Brain microvascular endothelial cell (primary cell): Measurements from ENCODE around the gene THBS2.

ENCODE experiments used
- DNase-seq: peaks from one replicate; pipeline ENCODE4 v3.0.0-alpha.2; 2020
- H3K27ac ChIP-seq: fragments of 250-450 bp; sonication (Bioruptor Pico); 2 replicates; pipeline ENCODE4 v1.5.1; 2020; ENCODE audit warnings: mild to moderate bottlenecking, moderate library complexity
- H3K27me3 ChIP-seq: fragments of 250-450 bp; sonication (Bioruptor Pico); replicated peaks from 2 replicates; pipeline ENCODE4 v1.5.1; 2020; ENCODE audit warnings: mild to moderate bottlenecking
- H3K36me3 ChIP-seq: fragments of 250-450 bp; sonication (Bioruptor Pico); replicated peaks from 2 replicates; pipeline ENCODE4 v1.5.1; 2020; ENCODE audit warnings: mild to moderate bottlenecking
- H3K4me3 ChIP-seq: 2 replicates; pipeline ENCODE4 v1.5.1; 2011; ENCODE audit warnings: low read depth, mild to moderate bottlenecking, control low read depth, low read length, moderate library complexity
- in situ Hi-C: cut with HindIII; loops from 2 replicates; pipeline ENCODE4 v1.10.0; 2017; ENCODE audit warnings: low sequenced_read_pairs, low pct_ligation_motif_present
- TF ChIP-seq, protein P1 (sequence below): IDR thresholded peaks from 2 replicates; pipeline ENCODE4 v1.5.1; 2011; ENCODE audit warnings: low read depth, mild to moderate bottlenecking, moderate library complexity, low read length, control low read depth, inconsistent platforms; ENCODE audit errors: missing control alignments

THBS2 gene

DNA sequence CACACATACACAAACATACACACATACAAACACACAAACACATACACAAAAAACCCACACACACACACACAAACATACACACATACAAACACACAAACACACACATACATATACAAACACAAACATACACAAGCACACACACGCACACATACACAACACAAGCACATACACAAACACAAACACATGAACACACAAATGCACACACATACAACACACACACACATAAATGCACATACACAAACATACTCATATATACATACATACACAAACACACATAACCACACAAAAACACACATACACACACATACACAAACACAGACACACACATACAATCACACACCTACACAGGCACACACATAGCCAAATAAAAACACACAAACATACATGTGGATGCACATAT lies 30.3 kb upstream of the THBS2 start:
- no peaks in the 10 kb centered on the region for H3K27me3 ChIP-seq
- no peak overlapping the region for H3K4me3 ChIP-seq
- in situ Hi-C loops: no loop called here
- TF ChIP-seq, protein P1, sequence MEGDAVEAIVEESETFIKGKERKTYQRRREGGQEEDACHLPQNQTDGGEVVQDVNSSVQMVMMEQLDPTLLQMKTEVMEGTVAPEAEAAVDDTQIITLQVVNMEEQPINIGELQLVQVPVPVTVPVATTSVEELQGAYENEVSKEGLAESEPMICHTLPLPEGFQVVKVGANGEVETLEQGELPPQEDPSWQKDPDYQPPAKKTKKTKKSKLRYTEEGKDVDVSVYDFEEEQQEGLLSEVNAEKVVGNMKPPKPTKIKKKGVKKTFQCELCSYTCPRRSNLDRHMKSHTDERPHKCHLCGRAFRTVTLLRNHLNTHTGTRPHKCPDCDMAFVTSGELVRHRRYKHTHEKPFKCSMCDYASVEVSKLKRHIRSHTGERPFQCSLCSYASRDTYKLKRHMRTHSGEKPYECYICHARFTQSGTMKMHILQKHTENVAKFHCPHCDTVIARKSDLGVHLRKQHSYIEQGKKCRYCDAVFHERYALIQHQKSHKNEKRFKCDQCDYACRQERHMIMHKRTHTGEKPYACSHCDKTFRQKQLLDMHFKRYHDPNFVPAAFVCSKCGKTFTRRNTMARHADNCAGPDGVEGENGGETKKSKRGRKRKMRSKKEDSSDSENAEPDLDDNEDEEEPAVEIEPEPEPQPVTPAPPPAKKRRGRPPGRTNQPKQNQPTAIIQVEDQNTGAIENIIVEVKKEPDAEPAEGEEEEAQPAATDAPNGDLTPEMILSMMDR: no peak
- no peaks in the 10 kb centered on the region for H3K36me3 ChIP-seq
- no peak overlapping the region for H3K27ac ChIP-seq
- DNase-seq: no peak

DNA sequence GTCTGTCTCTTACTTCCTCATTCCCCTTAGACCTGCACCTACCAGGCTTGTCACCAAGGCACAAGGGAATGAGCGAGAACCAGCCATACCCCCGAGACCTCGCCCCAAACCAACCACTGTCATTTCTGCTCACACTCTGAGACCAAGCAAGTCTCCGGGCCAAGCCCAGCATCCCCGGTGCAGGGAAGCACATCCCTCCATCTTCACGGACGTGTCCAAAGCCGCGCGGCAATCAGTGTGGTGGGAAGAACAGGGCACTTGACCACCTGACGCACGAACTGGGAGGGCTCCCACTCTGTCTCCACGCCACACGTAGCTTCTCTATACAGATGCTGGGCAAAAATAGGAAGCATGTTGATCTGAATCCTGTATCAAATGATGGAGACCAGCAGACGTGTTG lies 28.4 kb upstream of the THBS2 start:
- in situ Hi-C loops: no loop called here
- no peak for DNase-seq
- no peaks in the 10 kb centered on the region for H3K27me3 ChIP-seq
- H3K36me3 ChIP-seq: no peaks in the 10 kb centered on the region
- H3K4me3 ChIP-seq: no peak overlapping the region
- TF ChIP-seq, protein P1: no peak
- H3K27ac ChIP-seq: no peak overlapping the region

DNA sequence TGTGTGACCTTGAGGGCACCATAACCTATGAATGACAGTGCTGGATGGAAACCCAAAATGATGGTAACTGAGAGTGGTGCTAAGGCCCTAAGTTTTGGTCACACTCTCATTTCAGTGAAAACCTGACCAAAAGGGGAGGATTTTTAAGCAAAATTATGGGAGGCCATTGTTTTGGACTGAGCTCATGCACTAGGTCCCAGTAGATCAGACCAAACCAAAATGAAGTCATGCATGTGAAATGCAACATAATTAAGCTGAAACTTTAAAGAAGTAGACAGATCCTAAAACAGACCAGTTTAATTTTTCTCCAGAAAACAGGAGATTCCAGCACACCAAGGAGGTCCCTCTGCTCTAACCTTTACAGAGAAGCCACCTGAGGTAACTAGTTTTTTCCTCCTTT lies 24.0 kb upstream of the THBS2 start:
- DNase-seq: no peak
- no peaks in the 10 kb centered on the region for H3K36me3 ChIP-seq
- H3K27ac ChIP-seq: no peak overlapping the region
- H3K4me3 ChIP-seq: no peak overlapping the region
- TF ChIP-seq, protein P1: no peak
- in situ Hi-C loops: no loop called here
- H3K27me3 ChIP-seq: no peaks in the 10 kb centered on the region

DNA sequence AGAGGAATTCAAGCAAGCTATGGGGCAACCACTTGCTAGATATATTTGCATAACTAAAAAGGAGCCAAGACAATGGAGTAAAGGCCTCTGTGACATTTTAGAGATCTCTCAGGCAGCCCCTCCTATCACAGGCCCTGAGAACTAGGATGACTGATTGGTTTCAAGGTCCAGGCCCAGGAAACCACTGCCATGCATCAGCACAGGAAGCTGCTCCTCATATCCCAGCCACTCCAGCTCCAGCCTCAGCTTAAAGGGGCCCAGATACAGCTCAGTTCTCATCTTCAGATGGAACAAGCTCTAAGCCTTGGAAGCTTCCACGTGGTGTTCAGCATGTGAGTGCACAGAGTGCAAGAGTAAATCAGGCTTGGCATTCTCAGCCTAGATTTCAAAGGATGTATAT lies 21.1 kb upstream of the THBS2 start:
- Histone ChIP-seq H3K27me3 (no peaks in the 10 kb centered on the region), H3K36me3 (no peaks in the 10 kb centered on the region), H3K4me3 (no peak overlapping the region), H3K27ac (no peak overlapping the region)
- no peak for DNase-seq
- in situ Hi-C loops: no loop called here
- TF ChIP-seq, protein P1: no peak

DNA sequence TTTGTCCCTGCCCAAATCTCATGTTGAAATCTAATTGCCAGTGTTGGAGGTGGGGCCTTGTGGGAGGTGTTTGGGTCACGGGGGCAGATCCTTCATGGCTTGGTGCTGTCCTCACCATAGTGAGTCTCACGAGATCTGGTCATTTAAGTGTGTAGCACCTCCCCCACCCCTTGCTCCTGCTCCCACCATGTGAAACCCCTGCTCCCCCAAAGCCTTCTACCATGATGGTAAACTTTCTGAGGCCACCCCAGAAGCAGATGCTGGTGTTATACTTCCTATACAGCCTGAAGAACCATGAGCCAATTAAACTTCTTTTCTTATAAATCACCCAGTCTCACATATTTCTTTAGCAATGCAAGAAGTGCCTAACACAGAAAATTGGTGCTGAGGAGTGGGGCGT lies 19.9 kb upstream of the THBS2 start:
- no peaks in the 10 kb centered on the region for H3K36me3 ChIP-seq
- H3K27ac ChIP-seq: no peak overlapping the region
- no peak for DNase-seq
- in situ Hi-C loops: no loop called here
- H3K4me3 ChIP-seq: no peak overlapping the region
- no peaks in the 10 kb centered on the region for H3K27me3 ChIP-seq
- TF ChIP-seq, protein P1: no peak

DNA sequence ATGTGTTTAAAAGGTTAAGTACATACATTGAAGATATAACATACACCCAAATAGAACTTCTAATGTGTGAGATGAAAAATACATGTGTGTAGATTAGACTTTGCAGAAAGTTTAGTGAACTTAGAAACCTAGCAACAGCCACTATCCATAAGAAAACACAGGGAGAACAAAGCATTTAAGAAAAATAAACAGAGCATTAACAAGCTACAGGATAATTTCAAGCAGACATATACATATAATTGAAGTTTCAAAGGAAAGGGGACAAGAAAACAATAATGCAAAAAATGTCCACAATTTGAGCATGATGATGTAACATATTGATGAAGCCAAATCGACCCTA lies 18.2 kb upstream of the THBS2 start:
- H3K4me3 ChIP-seq: no peak overlapping the region
- no peaks in the 10 kb centered on the region for H3K36me3 ChIP-seq
- no peak for DNase-seq
- TF ChIP-seq, protein P1: no peak
- in situ Hi-C loops: no loop called here
- H3K27ac ChIP-seq: no peak overlapping the region
- H3K27me3 ChIP-seq: no peaks in the 10 kb centered on the region
